Tibial nerve (tissue), 4 donors: ENCODE data around the gene CLEC11A. TPM values are rescaled to one million over a fixed set of nuclear protein-coding genes. Genes with fewer than 3 reads are reported as not detected.

Experiments used
- total RNA-seq, 4 donors: library from RNA; depleted of rRNA; stranded (reverse); fragments of >200 nt; gene quantifications; one replicate each; pipeline ENCODE4 v1.1.0, GENCODE V29; 2016

CLEC11A gene
- total RNA-seq, 4 donors from 2014 or later, result 13.3 to 53.1 (median 25.9) TPM

Other genes with a start within 250 kb of the CLEC11A start
- 10 to 100 TPM; 48.5 to 79.4 (median 59.7) TPM for gene EMC10, start 246.9 kb upstream of the CLEC11A start, total RNA-seq
- not detected for gene GARIN5A, start 246.5 kb upstream of the CLEC11A start, total RNA-seq
- gene JOSD2, start 212.2 kb upstream of the CLEC11A start, total RNA-seq, result 10 to 100 TPM; 32.3 to 52.2 (median 38.8) TPM
- gene ASPDH, start 209.5 kb upstream of the CLEC11A start, total RNA-seq, result not detected
- gene LRRC4B, start 154.9 kb upstream of the CLEC11A start, total RNA-seq, result 1 to 10 TPM; 1.0 to 3.7 (median 2.8) TPM
- gene SYT3, start 83.5 kb upstream of the CLEC11A start, total RNA-seq, result not detected
- not detected for gene C19orf81, start 73.9 kb upstream of the CLEC11A start, total RNA-seq
- gene SHANK1, start 3.6 kb upstream of the CLEC11A start, total RNA-seq, result 1 to 10 TPM in 1 of 4 donors, under 1 TPM in 2, not detected in 1; 0.21 to 3.3 (median 0.30) TPM
- not detected for gene GPR32, start 47.1 kb downstream of the CLEC11A start, total RNA-seq
- gene ACP4, start 67.1 kb downstream of the CLEC11A start, total RNA-seq, result not detected
- 1 to 10 TPM in 2 of 4 donors, under 1 TPM in 1, not detected in 1; 0.78 to 1.8 (median 1.5) TPM for gene KLK1, start 100.4 kb downstream of the CLEC11A start, total RNA-seq
- gene KLK15, start 110.2 kb downstream of the CLEC11A start, total RNA-seq, result not detected
- not detected for gene KLK3, start 131.6 kb downstream of the CLEC11A start, total RNA-seq
- not detected for gene KLK2, start 150.1 kb downstream of the CLEC11A start, total RNA-seq
- gene KLK4, start 188.0 kb downstream of the CLEC11A start, total RNA-seq, result 1 to 10 TPM in 1 of 4 donors, under 1 TPM in 1, not detected in 2; 0.59 to 1.2 TPM
- gene KLK5, start 229.7 kb downstream of the CLEC11A start, total RNA-seq, result not detected
- 1 to 10 TPM in 3 of 4 donors, not detected in 1; 2.1 to 5.9 (median 2.5) TPM for gene KLK6, start 246.2 kb downstream of the CLEC11A start, total RNA-seq